B cell (primary cell): ENCODE results near the gene C2orf42.

Experiments used
- EZH2 ChIP-seq: IDR thresholded peaks from 2 replicates; pipeline ENCODE4 v1.6.1; 2012; ENCODE audit warnings: borderline replicate concordance, low read depth, mild to moderate bottlenecking, moderate library complexity, low read length; ENCODE audit not compliant: insufficient read depth, poor library complexity, severe bottlenecking
- TF ChIP-seq, protein P1 (sequence below): fragments of 200-600 bp; IDR thresholded peaks from one replicate; pipeline ENCODE4 v1.8.0; 2022; ENCODE audit warnings: antibody characterized with exemption, mild to moderate bottlenecking

DNA sequence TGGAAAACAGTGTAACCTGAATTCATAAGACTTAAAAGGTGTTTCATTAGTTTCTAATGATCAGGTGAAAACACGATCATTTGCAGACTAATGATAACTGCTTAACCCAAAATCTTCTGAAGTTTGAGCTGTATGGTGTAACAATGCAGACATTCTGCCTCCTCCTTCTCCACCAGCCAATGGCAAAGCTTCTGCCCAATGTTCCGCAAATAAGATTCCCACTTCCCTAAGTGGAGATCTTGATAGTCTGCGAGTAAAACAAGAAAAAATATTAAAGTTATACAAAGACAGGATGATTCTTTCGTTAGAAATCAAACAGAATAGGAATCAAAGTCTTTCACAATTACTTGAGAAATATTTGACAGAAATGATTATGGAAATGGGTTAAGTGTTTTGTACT is 8.1 kb downstream of the C2orf42 start:
- TF ChIP-seq, protein P1, sequence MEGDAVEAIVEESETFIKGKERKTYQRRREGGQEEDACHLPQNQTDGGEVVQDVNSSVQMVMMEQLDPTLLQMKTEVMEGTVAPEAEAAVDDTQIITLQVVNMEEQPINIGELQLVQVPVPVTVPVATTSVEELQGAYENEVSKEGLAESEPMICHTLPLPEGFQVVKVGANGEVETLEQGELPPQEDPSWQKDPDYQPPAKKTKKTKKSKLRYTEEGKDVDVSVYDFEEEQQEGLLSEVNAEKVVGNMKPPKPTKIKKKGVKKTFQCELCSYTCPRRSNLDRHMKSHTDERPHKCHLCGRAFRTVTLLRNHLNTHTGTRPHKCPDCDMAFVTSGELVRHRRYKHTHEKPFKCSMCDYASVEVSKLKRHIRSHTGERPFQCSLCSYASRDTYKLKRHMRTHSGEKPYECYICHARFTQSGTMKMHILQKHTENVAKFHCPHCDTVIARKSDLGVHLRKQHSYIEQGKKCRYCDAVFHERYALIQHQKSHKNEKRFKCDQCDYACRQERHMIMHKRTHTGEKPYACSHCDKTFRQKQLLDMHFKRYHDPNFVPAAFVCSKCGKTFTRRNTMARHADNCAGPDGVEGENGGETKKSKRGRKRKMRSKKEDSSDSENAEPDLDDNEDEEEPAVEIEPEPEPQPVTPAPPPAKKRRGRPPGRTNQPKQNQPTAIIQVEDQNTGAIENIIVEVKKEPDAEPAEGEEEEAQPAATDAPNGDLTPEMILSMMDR: no peak
- no peak for TF ChIP-seq EZH2
